ENCODE results near the gene CIRBP.

CIRBP gene

DNA sequence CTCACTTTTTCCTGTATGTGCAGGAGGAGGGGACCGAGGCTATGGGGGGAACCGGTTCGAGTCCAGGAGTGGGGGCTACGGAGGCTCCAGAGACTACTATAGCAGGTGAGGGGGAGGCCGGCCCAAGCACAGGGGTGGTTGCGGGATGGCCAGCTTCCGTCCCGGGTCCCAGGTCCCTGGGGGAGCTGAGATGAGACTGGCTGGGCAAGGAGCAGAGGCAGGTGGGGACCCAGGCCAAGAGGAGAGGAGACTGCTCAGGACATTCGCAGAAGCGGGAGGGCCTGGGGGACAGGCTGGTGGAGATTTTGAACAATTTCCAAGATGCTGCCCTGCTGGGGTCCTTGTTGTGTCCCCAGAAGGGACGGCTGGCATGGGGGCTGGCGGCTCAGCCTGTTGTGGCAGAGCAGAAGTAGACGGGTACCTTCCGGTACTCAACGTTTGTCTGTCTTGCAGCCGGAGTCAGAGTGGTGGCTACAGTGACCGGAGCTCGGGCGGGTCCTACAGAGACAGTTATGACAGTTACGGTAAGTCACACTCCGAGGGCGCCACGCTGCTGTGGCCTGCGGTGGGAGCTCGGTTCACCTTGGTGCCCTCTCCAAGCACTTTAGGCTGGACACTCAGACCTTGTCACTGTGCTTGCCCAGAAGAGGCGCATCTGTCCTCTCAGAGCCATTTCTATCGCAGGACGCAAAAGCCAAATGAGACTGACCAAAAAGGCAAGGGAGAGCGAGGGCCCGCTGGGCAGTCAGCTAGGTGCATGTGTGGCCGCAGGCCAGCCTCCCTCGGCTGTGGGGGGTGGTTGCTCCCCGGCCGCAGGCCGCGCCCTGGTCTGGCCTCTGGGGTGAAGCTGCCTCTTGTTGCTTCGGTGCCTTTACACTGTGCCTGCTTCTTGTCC lies 2.6 kb downstream of the CIRBP start:
- in situ Hi-C loops (cut with HindIII; ENCODE audit: low pct_unique_long_range_greater_than_20kb, low sequenced_read_pairs): no loop called here
- TF ChIP-seq JUND (IDR thresholded peaks at IDR 0.05; ENCODE audit: low read depth): no peak
- DNase-seq (ENCODE audit: low read depth in 1 of 2, low spot score in 1 of 2): no peak

DNA sequence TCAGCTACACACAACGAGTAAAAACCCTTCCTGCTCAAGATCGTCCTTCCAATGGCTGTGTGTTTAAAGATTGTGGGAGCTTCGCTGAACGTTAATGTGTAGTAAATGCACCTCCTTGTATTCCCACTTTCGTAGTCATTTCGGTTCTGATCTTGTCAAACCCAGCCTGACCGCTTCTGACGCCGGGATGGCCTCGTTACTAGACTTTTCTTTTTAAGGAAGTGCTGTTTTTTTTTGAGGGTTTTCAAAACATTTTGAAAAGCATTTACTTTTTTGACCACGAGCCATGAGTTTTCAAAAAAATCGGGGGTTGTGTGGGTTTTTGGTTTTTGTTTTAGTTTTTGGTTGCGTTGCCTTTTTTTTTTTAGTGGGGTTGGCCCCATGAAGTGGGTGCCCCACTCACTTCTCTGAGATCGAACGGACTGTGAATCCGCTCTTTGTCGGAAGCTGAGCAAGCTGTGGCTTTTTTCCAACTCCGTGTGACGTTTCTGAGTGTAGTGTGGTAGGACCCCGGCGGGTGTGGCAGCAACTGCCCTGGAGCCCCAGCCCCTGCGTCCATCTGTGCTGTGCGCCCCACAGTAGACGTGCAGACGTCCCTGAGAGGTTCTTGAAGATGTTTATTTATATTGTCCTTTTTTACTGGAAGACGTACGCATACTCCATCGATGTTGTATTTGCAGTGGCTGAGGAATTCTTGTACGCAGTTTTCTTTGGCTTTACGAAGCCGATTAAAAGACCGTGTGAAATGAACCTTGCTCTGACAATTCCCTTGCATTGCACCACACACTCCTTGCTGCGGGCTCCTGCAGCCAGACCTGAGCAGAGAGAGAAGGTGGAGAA lies 3.5 kb downstream of the CIRBP start:
- in situ Hi-C loops (cut with HindIII; ENCODE audit: low pct_unique_long_range_greater_than_20kb, low sequenced_read_pairs): no loop called here
- no peak for TF ChIP-seq JUND (IDR thresholded peaks at IDR 0.05; ENCODE audit: low read depth)
- DNase-seq (ENCODE audit: low read depth in 1 of 2, low spot score in 1 of 2): no peak

- in situ Hi-C loops (cut with HindIII; ENCODE audit: low pct_unique_long_range_greater_than_20kb, low sequenced_read_pairs): no loop called here
- no peak for DNase-seq (ENCODE audit: low read depth in 1 of 2, low spot score in 1 of 2)
- TF ChIP-seq JUND (IDR thresholded peaks at IDR 0.05; ENCODE audit: low read depth): no peak
Observed at GRCh38 chr19:1273263-1274041, 4.3 kb downstream of the CIRBP start.

DNA sequence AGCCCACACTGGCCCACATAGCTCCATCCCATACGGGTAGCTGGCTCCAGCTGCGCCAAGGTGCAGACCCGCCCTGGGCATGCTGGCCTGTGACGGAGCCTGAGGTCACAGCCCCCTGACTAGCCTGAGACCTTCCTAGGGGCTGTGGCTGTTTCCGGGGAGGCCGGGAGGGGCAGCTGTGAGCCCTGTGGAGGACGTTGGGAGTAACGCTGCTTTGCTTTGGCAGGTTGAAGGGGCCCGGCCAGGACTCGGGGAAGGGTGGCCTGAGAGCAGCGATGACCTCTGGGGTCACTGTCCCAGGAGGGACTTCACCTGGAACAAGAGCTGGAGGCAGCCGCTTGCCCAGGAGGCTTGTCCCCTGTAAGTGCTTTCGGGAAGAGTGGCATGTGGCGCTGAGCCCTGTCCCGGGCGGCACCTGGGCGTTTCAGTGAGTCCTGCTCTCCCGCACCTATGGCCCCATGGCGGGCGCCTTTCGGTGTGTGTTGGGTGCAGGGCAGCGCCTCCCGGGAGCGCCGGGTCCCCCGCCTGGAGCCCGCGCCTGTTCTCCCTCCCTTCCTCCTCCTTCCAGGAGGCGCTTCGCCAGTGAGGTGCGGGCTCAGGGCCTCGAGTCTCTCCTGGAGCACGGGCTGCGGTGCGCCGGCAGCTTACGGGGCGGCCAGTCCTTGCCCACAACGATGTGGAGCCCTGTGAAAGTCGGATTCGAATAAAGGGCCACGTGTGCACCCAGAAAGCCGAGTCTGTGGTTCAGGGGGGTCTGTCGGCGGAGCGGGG lies 5.1 kb downstream of the CIRBP start:
- DNase-seq (ENCODE audit: low read depth in 1 of 2, low spot score in 1 of 2): no peak
- in situ Hi-C loops (cut with HindIII; ENCODE audit: low pct_unique_long_range_greater_than_20kb, low sequenced_read_pairs): no loop called here
- TF ChIP-seq JUND (IDR thresholded peaks at IDR 0.05; ENCODE audit: low read depth): no peak

GRCh38 chr19:1274852-1275259 lies 5.7 kb downstream of the CIRBP start:
- TF ChIP-seq JUND (IDR thresholded peaks at IDR 0.05; ENCODE audit: low read depth): no peak
- DNase-seq (ENCODE audit: low read depth in 1 of 2, low spot score in 1 of 2): no peak
- in situ Hi-C loops (cut with HindIII; ENCODE audit: low pct_unique_long_range_greater_than_20kb, low sequenced_read_pairs): no loop called here

DNA sequence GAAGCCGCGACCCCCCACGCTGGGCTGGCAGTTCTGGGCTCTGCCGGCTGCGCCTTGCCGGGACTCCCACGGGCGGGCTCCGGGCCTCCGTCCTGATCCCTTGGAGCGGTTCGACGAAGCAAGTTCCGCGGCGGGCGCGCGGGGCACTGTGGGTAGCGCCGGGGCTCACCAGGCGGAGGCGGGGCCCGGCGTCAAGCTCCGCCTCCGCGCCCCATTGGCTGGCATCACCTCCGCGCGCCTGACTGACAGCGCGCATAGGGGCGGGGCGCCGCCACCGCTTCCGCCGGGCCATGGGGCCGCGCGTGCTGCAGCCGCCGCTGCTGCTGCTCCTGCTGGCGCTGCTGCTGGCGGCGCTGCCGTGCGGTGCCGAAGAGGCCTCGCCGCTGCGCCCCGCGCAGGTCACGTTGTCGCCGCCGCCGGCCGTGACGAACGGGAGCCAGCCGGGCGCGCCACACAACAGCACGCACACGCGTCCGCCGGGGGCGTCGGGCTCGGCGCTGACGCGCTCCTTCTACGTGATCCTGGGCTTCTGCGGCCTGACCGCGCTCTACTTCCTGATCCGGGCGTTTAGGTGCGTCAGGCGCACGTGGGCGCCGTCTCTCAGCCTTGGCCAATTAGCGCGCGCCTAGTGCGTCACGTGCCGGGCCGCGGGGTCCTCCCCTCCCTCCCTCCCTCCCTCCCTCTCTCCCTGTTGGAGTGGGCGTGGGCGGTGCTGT lies 6.3 kb downstream of the CIRBP start, which contains the start of gene FAM174C:
Gene FAM174C, plus strand, starts transcription at position 271 of the 716 bp plus-strand sequence. Its CDS starts 20 bp downstream, at position 291.
- peak; percentile 92 to 97 for DNase-seq (ENCODE audit: low read depth in 1 of 2, low spot score in 1 of 2)
- in situ Hi-C loops (cut with HindIII; ENCODE audit: low pct_unique_long_range_greater_than_20kb, low sequenced_read_pairs): no loop called here
- TF ChIP-seq JUND (IDR thresholded peaks at IDR 0.05; ENCODE audit: low read depth): no peak

GRCh38 chr19:1275976-1276627 lies 7.0 kb downstream of the CIRBP start:
- in situ Hi-C loops (cut with HindIII; ENCODE audit: low pct_unique_long_range_greater_than_20kb, low sequenced_read_pairs): no loop called here
- no peak for TF ChIP-seq JUND (IDR thresholded peaks at IDR 0.05; ENCODE audit: low read depth)
- DNase-seq (ENCODE audit: low read depth in 1 of 2, low spot score in 1 of 2): no peak

GRCh38 chr19:1276628-1277022 lies 7.5 kb downstream of the CIRBP start:
- no peak for DNase-seq (ENCODE audit: low read depth in 1 of 2, low spot score in 1 of 2)
- no peak for TF ChIP-seq JUND (IDR thresholded peaks at IDR 0.05; ENCODE audit: low read depth)
- in situ Hi-C loops (cut with HindIII; ENCODE audit: low pct_unique_long_range_greater_than_20kb, low sequenced_read_pairs): no loop called here

DNA sequence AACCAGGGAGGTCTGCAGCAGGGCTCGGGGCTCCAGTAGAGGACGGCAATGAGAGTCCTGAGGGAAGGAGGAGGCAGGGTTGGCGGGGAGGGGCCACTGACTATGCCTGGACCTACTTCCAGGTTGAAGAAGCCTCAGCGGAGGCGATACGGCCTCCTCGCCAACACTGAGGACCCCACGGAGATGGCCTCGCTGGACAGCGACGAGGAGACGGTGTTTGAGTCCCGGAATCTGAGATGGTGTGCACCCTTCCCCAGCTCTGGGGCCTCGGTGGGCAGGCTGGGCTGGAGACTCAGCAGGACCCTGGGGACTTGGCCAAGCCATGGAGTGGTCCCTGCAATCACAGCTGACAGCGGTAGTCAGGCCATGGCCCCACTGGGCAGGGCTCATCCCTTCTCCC lies 7.9 kb downstream of the CIRBP start:
- in situ Hi-C loops (cut with HindIII; ENCODE audit: low pct_unique_long_range_greater_than_20kb, low sequenced_read_pairs): no loop called here
- TF ChIP-seq JUND (IDR thresholded peaks at IDR 0.05; ENCODE audit: low read depth): no peak
- DNase-seq (ENCODE audit: low read depth in 1 of 2, low spot score in 1 of 2): no peak

- DNase-seq (ENCODE audit: low read depth in 1 of 2, low spot score in 1 of 2): no peak
- in situ Hi-C loops (cut with HindIII; ENCODE audit: low pct_unique_long_range_greater_than_20kb, low sequenced_read_pairs): no loop called here
- TF ChIP-seq JUND (IDR thresholded peaks at IDR 0.05; ENCODE audit: low read depth): no peak
Observed at GRCh38 chr19:1278074-1278473, 8.9 kb downstream of the CIRBP start.
